ENCODE measurements around the gene ADGRB2. TPM values are rescaled to one million over a fixed set of nuclear protein-coding genes. Genes with fewer than 3 reads are reported as not detected.
A peak's percentile ranks its signal among the peaks of the same experiment; 100 is the strongest.

Gene ADGRB2
- total RNA-seq, 1 experiment from 2014 or later = 10.9 TPM

GRCh38 chr1:31750858-31751510, 13.2 kb downstream of the ADGRB2 start:
- Histone ChIP-seq H3K9ac (ENCODE audit: extremely low read depth, insufficient read length, low read length) (no peak overlapping the region), H3K4me1 (ENCODE audit: insufficient read depth, low read length) (peaks cover 7% of the 10 kb centered on the region; the same call in 1 of the 2 replicates), H3T11ph (ENCODE audit: low read length) (no peak overlapping the region), H3K9me3 (ENCODE audit: control insufficient read depth, low read depth, low read length) (no peaks in the 10 kb centered on the region), H2BK12ac (ENCODE audit: insufficient read length, low read depth, low read length) (no peak overlapping the region), H3K79me2 (ENCODE audit: insufficient read depth, low read length) (no peaks in the 10 kb centered on the region), H3K14ac (ENCODE audit: insufficient read depth, low read length) (no peak overlapping the region; the same call in 1 of the 2 replicates), H3K4ac (ENCODE audit: low read depth, low read length) (no peak overlapping the region), H4K5ac (ENCODE audit: insufficient read length, low read depth, low read length) (no peak overlapping the region), H4K20me1 (ENCODE audit: control insufficient read depth, insufficient read depth, insufficient read length) (no peaks in the 10 kb centered on the region), H3K27ac (ENCODE audit: insufficient read length, low read depth, low read length) (no peak overlapping the region), H4K8ac (replicated peaks; ENCODE audit: insufficient read length, low read depth, low read length) (no peak overlapping the region), H3K56ac (ENCODE audit: insufficient read length, low read depth, low read length) (no peak overlapping the region), H3K23me2 (ENCODE audit: insufficient read length, low read depth, low read length, poor library complexity, severe bottlenecking) (no peaks in the 10 kb centered on the region), H2BK120ac (ENCODE audit: low read depth, low read length, poor library complexity, severe bottlenecking) (no peak overlapping the region), H3K23ac (ENCODE audit: insufficient read length, low read depth, low read length) (no peak overlapping the region), H4K91ac (ENCODE audit: insufficient read length, low read depth, low read length) (no peak overlapping the region), H2BK20ac (ENCODE audit: low read depth, low read length, poor library complexity, severe bottlenecking) (no peak overlapping the region), H2AK5ac (ENCODE audit: insufficient read length, low read length) (no peak overlapping the region), H3K4me2 (ENCODE audit: insufficient read depth, insufficient read length, low read length) (no peak overlapping the region), H3K79me1 (ENCODE audit: insufficient read depth, low read depth, low read length, poor library complexity, severe bottlenecking) (no peaks in the 10 kb centered on the region), H2AFZ (ENCODE audit: low read length) (no peak overlapping the region), H3K27me3 (ENCODE audit: insufficient read depth, low read length) (no peaks in the 10 kb centered on the region), H3K18ac (ENCODE audit: insufficient read length, low read depth, low read length) (no peak overlapping the region), H2BK15ac (ENCODE audit: low read depth, low read length) (no peak overlapping the region), H2BK5ac (ENCODE audit: insufficient read length, low read length) (no peak overlapping the region)
- Mint-ChIP-seq H3K27me3 (ENCODE audit: low read depth) (0 out of 2 replicates have a peak, but pooled peaks cover 2% of the 10 kb centered on the region), H3K36me3 (ENCODE audit: insufficient read depth in 1 of 3, low read depth in 3 of 3) (no peaks in the 10 kb centered on the region; a peak in 1 of 7 replicates), H3K4me1 (peaks cover 45 to 46% of the 10 kb centered on the region in 2 experiments), H3K4me3 (peak overlapping the region in 1 of 2 experiments; percentile 21; a peak in 1 of 5 replicates), H3K9me3 (no peaks in the 10 kb centered on the region; a peak in 1 of 5 replicates), H3K27ac (peak overlapping the region in 2 of 3 experiments; percentile 34 to 68; a peak in 2 of 7 replicates)
- no CpG with 5 or more reads among the region's 11 CpGs for WGBS (ENCODE audit: extremely low coverage, insufficient read length, low lambda C conversion rate)
- TF ChIP-seq, protein P1, sequence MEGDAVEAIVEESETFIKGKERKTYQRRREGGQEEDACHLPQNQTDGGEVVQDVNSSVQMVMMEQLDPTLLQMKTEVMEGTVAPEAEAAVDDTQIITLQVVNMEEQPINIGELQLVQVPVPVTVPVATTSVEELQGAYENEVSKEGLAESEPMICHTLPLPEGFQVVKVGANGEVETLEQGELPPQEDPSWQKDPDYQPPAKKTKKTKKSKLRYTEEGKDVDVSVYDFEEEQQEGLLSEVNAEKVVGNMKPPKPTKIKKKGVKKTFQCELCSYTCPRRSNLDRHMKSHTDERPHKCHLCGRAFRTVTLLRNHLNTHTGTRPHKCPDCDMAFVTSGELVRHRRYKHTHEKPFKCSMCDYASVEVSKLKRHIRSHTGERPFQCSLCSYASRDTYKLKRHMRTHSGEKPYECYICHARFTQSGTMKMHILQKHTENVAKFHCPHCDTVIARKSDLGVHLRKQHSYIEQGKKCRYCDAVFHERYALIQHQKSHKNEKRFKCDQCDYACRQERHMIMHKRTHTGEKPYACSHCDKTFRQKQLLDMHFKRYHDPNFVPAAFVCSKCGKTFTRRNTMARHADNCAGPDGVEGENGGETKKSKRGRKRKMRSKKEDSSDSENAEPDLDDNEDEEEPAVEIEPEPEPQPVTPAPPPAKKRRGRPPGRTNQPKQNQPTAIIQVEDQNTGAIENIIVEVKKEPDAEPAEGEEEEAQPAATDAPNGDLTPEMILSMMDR (conservative IDR thresholded peaks at IDR 0.05) = no peak
- DNase-seq = no peak
